AG04449 (cell line): ENCODE measurements around the gene ZNRF2.

Source experiments
- CTCF ChIA-PET: fragments of 350-600 bp; formaldehyde crosslinking; extraction: SDS; loops from one replicate; lab custom pipeline; 2021; ENCODE audit warnings: antibody characterized with exemption; lab: Yijun Ruan, JAX
- POLR2A ChIA-PET: fragments of 400-600, 350-600 bp; formaldehyde crosslinking; extraction: SDS; loops from one replicate; lab custom pipeline; 2020; ENCODE audit warnings: antibody characterized with exemption, inconsistent platforms; lab: Yijun Ruan, JAX
- DNase-seq: peaks from one replicate; pipeline ENCODE4 v3.0.0-alpha.2; 2010; ENCODE audit warnings: low read depth, low spot score
- H3K4me3 ChIP-seq: 2 replicates; pipeline ENCODE4 v1.5.1; 2011; ENCODE audit warnings: low read depth, mild to moderate bottlenecking, control low read depth, low read length
- CTCF ChIP-seq: IDR thresholded peaks from one replicate; pipeline ENCODE4 v1.5.1; 2011; ENCODE audit warnings: mild to moderate bottlenecking, moderate library complexity, low read length, control low read depth, inconsistent platforms; ENCODE audit not compliant: insufficient read depth; ENCODE audit errors: missing control alignments

ZNRF2 gene

GRCh38 chr7:30322271-30323005, 38.0 kb downstream of the ZNRF2 start:
- POLR2A ChIA-PET, result interaction anchor here (0.6 kb wide), 1 partner anchor 306 kb away, joined by 3 read pairs; no protein-coding TSS in a partner anchor

GRCh38 chr7:30323006-30323355, 38.6 kb downstream of the ZNRF2 start:
- H3K4me3 ChIP-seq, result no peak overlapping the region
- CTCF ChIA-PET, result no interaction called here
- DNase-seq, result no peak
- no peak for TF ChIP-seq CTCF
- POLR2A ChIA-PET, result interaction anchor here (0.6 kb wide), 1 partner anchor 306 kb away, joined by 3 read pairs; no protein-coding TSS in a partner anchor

More at GRCh38 chr7:30322271-30323005, 38.0 kb downstream of the ZNRF2 start:
- no peak for DNase-seq
- no peak overlapping the region for H3K4me3 ChIP-seq
- TF ChIP-seq CTCF, result no peak
- CTCF ChIA-PET, result no interaction called here

GRCh38 chr7:30327813-30328212, 43.4 kb downstream of the ZNRF2 start:
- H3K4me3 ChIP-seq, result no peak overlapping the region
- CTCF ChIA-PET, result interaction anchor here (0.9 kb wide), 1 partner anchor 12 kb away, joined by 3 read pairs; no protein-coding TSS in a partner anchor
- no peak for DNase-seq
- POLR2A ChIA-PET, result no interaction called here
- no peak for TF ChIP-seq CTCF

DNA sequence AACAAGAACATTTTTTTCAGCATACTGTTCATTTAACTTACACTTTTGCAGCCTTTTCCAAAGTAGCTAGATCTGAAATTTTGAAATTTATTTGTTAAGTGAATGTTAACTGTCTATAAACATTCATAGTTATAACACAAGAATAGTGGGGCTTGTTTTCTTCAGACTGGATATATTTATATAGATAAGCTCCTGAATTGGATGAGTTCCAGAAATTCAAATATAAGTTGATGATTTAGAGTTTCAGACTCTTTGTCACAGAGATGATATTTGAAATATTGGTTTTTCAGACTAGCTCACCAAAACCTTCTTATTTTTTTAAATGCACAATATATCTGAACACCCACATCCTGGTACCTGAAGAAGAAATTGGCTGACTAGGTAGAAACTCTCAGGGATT, 44.0 kb downstream of the ZNRF2 start:
- no peak for TF ChIP-seq CTCF
- ChIA-PET POLR2A (no interaction called here), CTCF (no interaction called here)
- H3K4me3 ChIP-seq, result no peak overlapping the region
- no peak for DNase-seq

- no peak for DNase-seq
- POLR2A ChIA-PET, result no interaction called here
- TF ChIP-seq CTCF, result no peak
- no peak overlapping the region for H3K4me3 ChIP-seq
- CTCF ChIA-PET, result no interaction called here
These were observed 45.3 kb downstream of the ZNRF2 start for GRCh38 chr7:30329716-30330115.

DNA sequence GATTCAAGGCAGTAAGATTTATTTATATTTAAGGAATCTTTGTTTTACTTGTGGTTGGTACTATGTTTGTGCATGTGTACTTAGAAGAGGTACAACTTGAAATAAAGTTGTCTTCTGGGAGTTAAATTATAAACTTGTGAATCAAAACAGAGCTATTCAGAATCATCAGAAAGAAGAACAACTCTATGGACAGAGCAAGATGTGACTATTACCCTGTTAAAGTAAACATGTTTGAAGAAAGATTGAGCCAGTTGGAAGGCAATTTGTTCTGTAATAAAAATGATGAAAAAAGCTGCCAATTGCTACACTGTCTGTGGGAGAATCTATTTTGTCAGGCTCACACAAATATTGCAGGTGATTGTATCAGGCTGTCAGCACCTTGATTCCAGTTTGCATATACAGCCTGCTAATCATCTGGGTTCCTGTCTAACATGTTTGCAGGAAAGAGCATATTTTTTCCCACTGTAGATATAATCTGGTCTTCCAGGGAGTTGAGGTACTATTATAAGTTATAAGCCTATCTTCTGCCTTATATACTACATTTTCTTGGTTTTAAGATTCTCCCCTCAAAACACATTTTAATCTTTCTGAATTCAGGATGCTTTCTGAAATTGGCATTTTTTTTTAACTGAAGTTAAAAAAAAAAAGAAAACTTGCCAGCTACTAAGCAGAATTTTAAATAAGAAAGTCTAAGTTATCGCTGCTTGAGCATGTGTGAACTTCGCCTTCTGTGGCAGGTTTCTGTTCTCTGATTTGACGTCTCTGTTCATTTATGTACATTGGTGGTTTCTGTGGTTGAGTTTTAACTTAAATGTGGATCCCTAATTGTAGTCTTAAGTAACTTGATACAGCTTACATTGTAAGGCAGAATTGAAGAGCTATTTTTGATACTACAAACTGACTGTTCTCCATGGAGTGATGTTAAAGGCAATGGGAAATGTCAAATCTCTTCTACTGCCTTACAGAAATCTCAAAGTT, 46.0 kb downstream of the ZNRF2 start:
- TF ChIP-seq CTCF, result no peak
- no peak overlapping the region for H3K4me3 ChIP-seq
- CTCF ChIA-PET, result no interaction called here
- no peak for DNase-seq
- POLR2A ChIA-PET, result no interaction called here
